Peyer's patch (tissue), 4 donors: ENCODE measurements around the gene LMBRD1.

Experiments
- POLR2A ChIP-seq, 2 donors: fragments of 450-650 bp; IDR thresholded peaks; one replicate each; pipeline ENCODE4 v1.5.1; 2017; ENCODE audit warnings: antibody characterized with exemption in 2 of 2, mild to moderate bottlenecking in 2 of 2, moderate library complexity in 2 of 2
- TF ChIP-seq, protein P1 (sequence below), 6 experiments: fragments of 450-650 bp in 4 of 6; fragments of 200-600 bp in 2 of 6; sonication (generic) in 1 of 6; IDR thresholded peaks; one replicate each; pipeline ENCODE4 v1.5.1; 2017 to 2019; ENCODE audit warnings: antibody characterized with exemption in 6 of 6, mild to moderate bottlenecking in 3 of 6, moderate library complexity in 1 of 6

DNA sequence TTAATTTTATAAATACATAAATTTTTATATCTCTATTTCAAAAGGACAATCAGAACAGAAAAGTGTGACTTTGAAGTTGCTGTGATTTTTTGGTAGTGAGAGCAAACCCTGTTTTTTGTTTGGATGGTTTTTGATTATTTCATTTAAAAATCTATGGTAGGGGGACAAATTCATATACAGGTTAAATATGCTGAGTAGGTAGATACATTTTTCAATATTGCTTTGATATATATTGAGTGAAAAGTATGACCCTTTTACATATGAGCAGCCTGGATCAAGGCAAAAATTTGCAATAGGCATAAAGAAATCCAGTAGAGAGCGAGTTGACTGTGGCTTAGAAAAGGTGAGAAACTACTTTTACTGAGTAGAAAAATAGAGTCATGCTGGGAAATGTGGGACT, 132.3 kb downstream of the LMBRD1 start:
- TF ChIP-seq, protein P1, sequence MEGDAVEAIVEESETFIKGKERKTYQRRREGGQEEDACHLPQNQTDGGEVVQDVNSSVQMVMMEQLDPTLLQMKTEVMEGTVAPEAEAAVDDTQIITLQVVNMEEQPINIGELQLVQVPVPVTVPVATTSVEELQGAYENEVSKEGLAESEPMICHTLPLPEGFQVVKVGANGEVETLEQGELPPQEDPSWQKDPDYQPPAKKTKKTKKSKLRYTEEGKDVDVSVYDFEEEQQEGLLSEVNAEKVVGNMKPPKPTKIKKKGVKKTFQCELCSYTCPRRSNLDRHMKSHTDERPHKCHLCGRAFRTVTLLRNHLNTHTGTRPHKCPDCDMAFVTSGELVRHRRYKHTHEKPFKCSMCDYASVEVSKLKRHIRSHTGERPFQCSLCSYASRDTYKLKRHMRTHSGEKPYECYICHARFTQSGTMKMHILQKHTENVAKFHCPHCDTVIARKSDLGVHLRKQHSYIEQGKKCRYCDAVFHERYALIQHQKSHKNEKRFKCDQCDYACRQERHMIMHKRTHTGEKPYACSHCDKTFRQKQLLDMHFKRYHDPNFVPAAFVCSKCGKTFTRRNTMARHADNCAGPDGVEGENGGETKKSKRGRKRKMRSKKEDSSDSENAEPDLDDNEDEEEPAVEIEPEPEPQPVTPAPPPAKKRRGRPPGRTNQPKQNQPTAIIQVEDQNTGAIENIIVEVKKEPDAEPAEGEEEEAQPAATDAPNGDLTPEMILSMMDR (IDR thresholded peaks at IDR 0.05), result no peak
- no peak for TF ChIP-seq POLR2A (IDR thresholded peaks at IDR 0.05)
